HG02973 (cell line): ENCODE measurements around the gene KNDC1.
"Not testable (repeated sequence)": the region's sequence is repeated elsewhere in the genome, so short reads cannot be mapped to it uniquely, and the experiment has no call there.

Source experiments
- ATAC-seq: cut with Tn5 transposase; IDR thresholded peaks from one replicate; pipeline ENCODE4 v1.9.1; 2021; ENCODE audit warnings: moderate library complexity; ENCODE audit not compliant: unreplicated experiment

The KNDC1 gene

GRCh38 chr10:133218891-133219290 is 58.9 kb downstream of the KNDC1 start:
- no peak for ATAC-seq

GRCh38 chr10:133219782-133220181 is 59.8 kb downstream of the KNDC1 start:
- ATAC-seq: no peak

GRCh38 chr10:133221331-133221730 is 61.3 kb downstream of the KNDC1 start:
- no peak for ATAC-seq

GRCh38 chr10:133221756-133222155 is 61.7 kb downstream of the KNDC1 start:
- ATAC-seq: not testable (repeated sequence)

- ATAC-seq: no peak
These were observed 64.1 kb downstream of the KNDC1 start for GRCh38 chr10:133224076-133224475.

GRCh38 chr10:133224756-133225372 is 64.8 kb downstream of the KNDC1 start:
- no peak for ATAC-seq

GRCh38 chr10:133225707-133226191 is 65.7 kb downstream of the KNDC1 start:
- no peak for ATAC-seq

GRCh38 chr10:133226251-133226808 is 66.3 kb downstream of the KNDC1 start:
- no peak for ATAC-seq

GRCh38 chr10:133227256-133227655 is 67.2 kb downstream of the KNDC1 start:
- ATAC-seq: no peak

- no peak for ATAC-seq
These were observed 69.4 kb downstream of the KNDC1 start for GRCh38 chr10:133229265-133230043.

GRCh38 chr10:133230044-133230361 is 70.0 kb downstream of the KNDC1 start, which contains the start of gene UTF1:
Gene UTF1, plus strand, starts transcription at chr10:133230217. Its CDS starts 72 bp downstream, at chr10:133230289.
- ATAC-seq: no peak

- no peak for ATAC-seq
These were observed 70.6 kb downstream of the KNDC1 start for GRCh38 chr10:133230387-133231195.

GRCh38 chr10:133231244-133231945 is 71.4 kb downstream of the KNDC1 start:
- no peak for ATAC-seq

GRCh38 chr10:133231946-133232574 is 72.0 kb downstream of the KNDC1 start:
- ATAC-seq: no peak

- ATAC-seq: not testable (repeated sequence)
These were observed 74.8 kb downstream of the KNDC1 start for GRCh38 chr10:133234796-133235195.

- ATAC-seq: no peak
These were observed 75.3 kb downstream of the KNDC1 start for GRCh38 chr10:133235265-133235855.

- no peak for ATAC-seq
These were observed 75.9 kb downstream of the KNDC1 start for GRCh38 chr10:133235932-133236331.

GRCh38 chr10:133236401-133237240 is 76.6 kb downstream of the KNDC1 start:
- ATAC-seq: no peak

- ATAC-seq: no peak
These were observed 77.2 kb downstream of the KNDC1 start for GRCh38 chr10:133237241-133237587.
